ENCODE results near the gene FBXL7. TPM values are rescaled to one million over a fixed set of nuclear protein-coding genes. Genes with fewer than 3 reads are reported as not detected.
A peak's percentile ranks its signal among the peaks of the same experiment; 100 is the strongest.

The FBXL7 gene
- total RNA-seq, 6 experiments from 2014 or later: 12.7 to 19.2 (median 16.8) TPM

GRCh38 chr5:15746833-15747232 is 246.9 kb downstream of the FBXL7 start:
- Mint-ChIP-seq H3K27ac (no peak overlapping the region), H3K4me1 (ENCODE audit: low read depth) (no peaks in the 10 kb centered on the region; the same call in 1 of the 2 replicates), H3K36me3 (ENCODE audit: low read depth) (peaks cover 14% of the 10 kb centered on the region), H3K27me3 (ENCODE audit: insufficient read depth) (no peaks in the 10 kb centered on the region; the same call in 1 of the 2 replicates), H3K9me3 (peaks cover 11% of the 10 kb centered on the region), H3K4me3 (no peak overlapping the region)
- TF ChIP-seq CTCF (IDR thresholded peaks at IDR 0.05): no peak
- DNase-seq: no peak

DNA sequence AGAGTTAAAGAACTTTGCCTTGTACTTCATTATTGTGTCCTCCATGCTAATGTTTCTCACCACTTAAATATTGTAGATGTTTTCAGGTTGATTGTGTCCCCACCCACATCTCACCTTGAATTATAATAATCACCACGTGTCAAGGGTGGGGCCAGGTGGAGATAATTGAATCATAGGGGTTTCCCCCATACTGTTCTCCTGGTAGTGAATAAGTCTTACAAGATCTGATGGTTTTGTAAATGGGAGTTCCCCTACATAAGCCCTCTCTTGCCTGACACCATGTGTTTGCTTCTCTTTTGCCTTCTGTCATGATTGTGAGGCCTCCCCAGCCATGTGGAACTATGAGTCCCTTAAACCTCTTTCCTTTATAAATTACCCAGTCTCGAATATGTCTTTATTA is 248.3 kb downstream of the FBXL7 start:
- Mint-ChIP-seq H3K4me3 (no peak overlapping the region), H3K27me3 (ENCODE audit: insufficient read depth) (no peaks in the 10 kb centered on the region; the same call in 1 of the 2 replicates), H3K4me1 (ENCODE audit: low read depth) (no peaks in the 10 kb centered on the region), H3K36me3 (ENCODE audit: low read depth) (peaks cover 7% of the 10 kb centered on the region), H3K27ac (no peak overlapping the region), H3K9me3 (peaks cover 5% of the 10 kb centered on the region; the same call in 1 of the 2 replicates)
- TF ChIP-seq CTCF (IDR thresholded peaks at IDR 0.05): no peak
- DNase-seq: no peak

GRCh38 chr5:15752663-15753285 is 252.8 kb downstream of the FBXL7 start:
- Mint-ChIP-seq H3K9me3 (no peaks in the 10 kb centered on the region), H3K27me3 (ENCODE audit: insufficient read depth) (no peaks in the 10 kb centered on the region), H3K36me3 (ENCODE audit: low read depth) (peaks cover 10% of the 10 kb centered on the region; the same call in 1 of the 2 replicates), H3K4me3 (no peak overlapping the region), H3K27ac (no peak overlapping the region), H3K4me1 (ENCODE audit: low read depth) (peaks cover 18% of the 10 kb centered on the region)
- no peak for TF ChIP-seq CTCF (IDR thresholded peaks at IDR 0.05)
- DNase-seq: no peak

DNA sequence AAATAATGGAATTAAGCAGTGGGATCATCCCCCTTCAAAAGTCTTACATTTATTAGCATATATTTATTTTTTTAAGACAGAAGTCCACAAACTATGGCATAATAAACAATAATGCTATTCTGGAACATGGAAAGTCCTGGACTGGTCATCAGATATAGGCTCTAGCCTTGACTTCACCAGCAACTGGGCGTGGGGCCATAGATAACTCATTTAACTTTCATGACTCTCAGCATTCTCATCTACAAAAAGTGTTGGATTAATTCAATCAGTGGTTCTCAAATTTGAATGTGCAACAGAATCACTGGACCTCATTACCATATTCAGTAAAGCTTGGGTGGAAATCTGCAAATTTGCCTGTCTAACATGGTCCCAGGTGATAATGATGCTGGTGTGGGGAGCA is 253.8 kb downstream of the FBXL7 start:
- Mint-ChIP-seq H3K27ac (no peak overlapping the region), H3K36me3 (ENCODE audit: low read depth) (peaks cover 10% of the 10 kb centered on the region; the same call in 1 of the 2 replicates), H3K4me3 (no peak overlapping the region), H3K27me3 (ENCODE audit: insufficient read depth) (no peaks in the 10 kb centered on the region), H3K4me1 (ENCODE audit: low read depth) (peaks cover 22% of the 10 kb centered on the region), H3K9me3 (no peaks in the 10 kb centered on the region)
- no peak for TF ChIP-seq CTCF (IDR thresholded peaks at IDR 0.05)
- DNase-seq: no peak

DNA sequence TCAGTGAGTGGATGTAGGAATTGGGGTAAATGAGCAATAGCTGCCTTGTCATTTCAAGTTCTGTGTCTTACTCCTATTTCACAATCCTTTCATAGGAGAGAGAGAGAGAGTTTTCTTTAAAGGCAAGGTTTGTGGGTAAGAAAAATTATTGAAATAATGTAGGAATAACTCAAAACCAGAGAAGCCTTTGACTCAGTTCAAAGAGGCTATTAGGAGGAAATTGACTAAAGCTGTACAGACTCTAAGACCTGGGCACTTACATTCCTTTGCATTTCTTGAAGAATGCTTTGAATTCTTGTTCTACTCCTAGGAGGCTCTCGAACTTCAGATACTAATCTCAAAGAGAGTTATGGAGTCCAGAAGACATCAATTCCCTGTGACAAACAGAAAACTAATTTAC is 257.1 kb downstream of the FBXL7 start:
- Mint-ChIP-seq H3K27me3 (ENCODE audit: insufficient read depth) (no peaks in the 10 kb centered on the region), H3K36me3 (ENCODE audit: low read depth) (peaks cover 10% of the 10 kb centered on the region; the same call in 1 of the 2 replicates), H3K4me1 (ENCODE audit: low read depth) (peaks cover 22% of the 10 kb centered on the region), H3K9me3 (no peaks in the 10 kb centered on the region), H3K27ac (peak overlapping the region; percentile 58), H3K4me3 (peak overlapping the region; percentile 63)
- no peak for TF ChIP-seq CTCF (IDR thresholded peaks at IDR 0.05)
- DNase-seq: peak; percentile 71
